GM18526 (cell line): ENCODE data around the gene TADA2A.

ENCODE experiments used
- POLR2A ChIP-seq: IDR thresholded peaks from 3 replicates; pipeline ENCODE4 v1.6.1; 2011; ENCODE audit not compliant: insufficient read length; ENCODE audit errors: extremely low read depth

The TADA2A gene

DNA sequence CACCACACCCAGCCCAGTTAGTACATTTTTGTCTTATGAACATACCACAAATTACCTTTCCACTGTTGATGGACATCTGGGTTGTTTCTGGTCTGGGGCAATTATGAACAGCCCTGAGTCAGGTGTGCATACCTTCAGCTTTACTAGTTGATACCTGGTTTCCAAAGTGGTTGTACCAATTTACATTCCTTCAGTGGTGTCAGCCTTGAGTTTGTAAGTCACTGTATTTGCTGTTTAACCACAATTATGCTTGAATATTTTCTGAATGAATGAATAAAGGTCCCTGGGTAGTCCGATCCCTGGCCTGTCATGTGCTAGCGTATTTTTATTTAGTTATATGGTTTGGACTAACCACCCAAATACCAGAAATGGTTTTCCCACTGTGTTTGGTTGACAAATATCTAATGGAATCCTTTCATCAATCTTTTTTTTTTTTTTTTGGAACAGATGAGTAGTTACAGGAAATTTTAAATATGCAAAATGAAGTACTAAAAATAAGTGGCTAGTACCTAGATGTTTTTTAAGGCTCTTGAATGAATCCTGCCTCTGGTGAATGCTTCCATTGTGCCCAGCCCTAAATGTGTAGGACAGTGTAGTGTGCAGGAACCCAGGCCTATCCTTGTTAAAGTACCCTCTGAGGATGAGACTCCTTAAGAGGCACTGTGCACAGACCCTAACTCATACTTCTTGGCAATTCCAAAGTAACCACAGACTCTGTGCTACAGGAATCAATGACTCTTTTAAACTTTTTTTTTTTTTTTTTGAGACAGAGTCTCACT is 86.8 kb downstream of the TADA2A start:
- TF ChIP-seq POLR2A: no peak

DNA sequence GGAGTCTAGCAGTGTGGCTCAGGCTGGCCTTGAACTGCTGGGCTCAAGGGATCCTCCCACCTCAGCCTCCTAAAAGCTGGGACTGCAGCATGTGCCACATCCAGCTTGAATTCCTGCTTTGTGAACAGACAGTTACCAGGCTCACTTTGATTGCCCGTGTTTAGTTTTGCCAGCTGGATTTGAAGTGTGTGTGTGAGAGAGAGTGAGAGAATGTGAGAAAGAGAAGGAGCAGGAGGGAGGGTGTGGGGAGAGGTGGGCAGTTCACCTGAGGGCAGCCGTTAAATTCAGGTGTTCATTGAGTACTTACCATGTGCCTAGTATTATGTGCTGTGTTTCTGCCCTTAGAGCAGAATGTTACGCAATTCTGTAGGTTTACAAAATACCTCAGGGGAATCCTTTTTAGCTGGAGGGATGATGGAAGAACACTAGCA is 87.7 kb downstream of the TADA2A start:
- TF ChIP-seq POLR2A: no peak

DNA sequence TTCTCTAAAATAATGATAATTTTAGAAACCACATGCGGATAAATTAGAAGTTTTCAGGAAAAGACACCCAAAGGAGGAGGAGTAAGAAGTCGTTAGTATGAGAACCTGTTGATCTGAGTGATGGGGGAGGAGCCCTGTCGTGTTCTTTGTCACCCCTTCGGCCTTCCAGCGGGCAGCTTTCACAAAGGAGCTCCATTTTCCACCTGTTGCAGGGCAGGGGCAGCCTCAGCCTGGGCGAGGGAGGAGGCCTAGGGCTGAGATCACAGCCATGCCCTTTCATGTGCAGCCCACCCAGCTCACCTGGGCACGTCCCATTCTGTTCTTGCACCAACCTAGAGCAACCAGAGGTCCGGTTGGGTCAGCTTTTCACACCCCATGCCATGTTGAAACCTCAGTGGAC is 88.3 kb downstream of the TADA2A start:
- TF ChIP-seq POLR2A: no peak

DNA sequence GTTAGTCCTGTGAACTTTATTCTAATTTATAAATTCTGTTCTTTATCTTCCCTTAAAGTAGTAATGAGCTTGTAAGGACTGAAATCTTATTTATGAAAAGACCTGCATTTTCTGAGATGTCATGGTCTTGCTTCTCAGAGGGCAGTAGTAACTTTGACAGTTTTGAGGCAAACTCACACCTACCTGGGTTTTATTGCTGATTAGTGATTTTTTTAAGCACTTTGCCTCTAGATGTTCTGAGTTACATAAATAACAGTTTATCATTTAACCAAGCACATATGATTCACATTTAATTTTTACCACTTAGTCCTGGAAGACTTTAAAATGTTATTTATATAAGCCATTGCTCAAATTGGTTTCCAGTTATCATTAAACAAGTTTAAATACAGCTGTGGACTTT is 93.7 kb downstream of the TADA2A start:
- no peak for TF ChIP-seq POLR2A

DNA sequence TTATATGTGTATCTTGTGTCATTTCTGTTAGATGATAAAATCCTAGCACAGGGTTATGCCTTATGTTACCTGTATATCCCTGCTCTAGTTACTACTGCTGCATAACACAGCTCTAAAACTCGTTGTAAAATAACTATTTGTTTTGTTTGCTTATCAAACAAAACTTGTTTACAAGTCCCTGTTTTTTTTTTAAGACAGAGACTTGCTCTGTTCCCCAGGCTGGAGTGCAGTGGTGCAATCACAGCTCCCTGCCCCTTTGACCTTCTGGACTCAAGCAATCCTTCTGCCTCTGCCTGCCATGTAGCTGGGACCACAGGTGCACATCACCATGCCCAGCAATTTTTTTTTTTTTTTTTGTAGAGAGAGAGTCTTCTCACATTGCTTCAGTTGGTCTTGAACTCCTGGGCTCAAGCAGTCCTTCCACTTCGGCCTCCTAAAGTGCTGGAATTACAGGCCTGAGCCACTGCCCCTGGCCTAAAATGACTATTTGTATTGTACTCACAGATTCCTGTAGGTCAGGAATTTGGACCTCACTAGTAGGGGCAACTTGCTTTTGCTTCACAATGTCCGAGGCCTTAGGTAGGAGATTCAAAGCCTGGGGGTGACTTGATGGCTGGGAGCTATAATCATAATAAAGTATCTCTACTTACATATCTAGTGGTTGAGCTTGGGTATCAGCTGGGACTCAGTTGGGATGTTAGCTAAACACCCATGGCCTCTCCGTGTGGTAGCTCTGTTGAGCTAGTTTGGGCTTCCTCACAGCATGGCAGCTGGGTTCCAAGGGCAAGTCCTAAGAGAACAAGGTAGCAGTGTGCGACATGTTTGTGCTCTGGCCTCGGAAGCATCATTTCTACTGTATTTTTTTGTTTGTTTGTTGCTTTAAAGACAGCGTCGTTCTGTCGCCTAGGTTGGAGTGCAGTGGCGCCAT is 95.6 kb downstream of the TADA2A start:
- TF ChIP-seq POLR2A: no peak

DNA sequence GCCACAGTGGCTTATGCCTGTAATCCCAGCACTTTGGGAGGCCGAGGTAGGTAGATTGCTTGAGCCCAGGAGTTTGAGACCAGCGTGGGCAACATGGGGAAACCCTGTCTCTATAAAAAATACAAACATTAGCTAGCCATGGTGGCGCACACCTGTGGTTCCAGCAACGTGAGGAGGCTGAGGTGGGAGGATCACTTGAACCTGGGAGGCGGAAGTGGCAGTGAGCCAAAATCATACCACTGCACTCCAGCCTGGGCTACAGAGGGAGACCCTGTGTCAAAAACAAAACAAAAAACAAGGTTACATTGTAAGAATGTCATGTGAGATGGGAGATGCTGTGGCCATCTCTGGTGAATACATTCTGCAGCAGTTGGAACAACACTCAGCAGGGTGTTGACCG is 96.5 kb downstream of the TADA2A start:
- no peak for TF ChIP-seq POLR2A

DNA sequence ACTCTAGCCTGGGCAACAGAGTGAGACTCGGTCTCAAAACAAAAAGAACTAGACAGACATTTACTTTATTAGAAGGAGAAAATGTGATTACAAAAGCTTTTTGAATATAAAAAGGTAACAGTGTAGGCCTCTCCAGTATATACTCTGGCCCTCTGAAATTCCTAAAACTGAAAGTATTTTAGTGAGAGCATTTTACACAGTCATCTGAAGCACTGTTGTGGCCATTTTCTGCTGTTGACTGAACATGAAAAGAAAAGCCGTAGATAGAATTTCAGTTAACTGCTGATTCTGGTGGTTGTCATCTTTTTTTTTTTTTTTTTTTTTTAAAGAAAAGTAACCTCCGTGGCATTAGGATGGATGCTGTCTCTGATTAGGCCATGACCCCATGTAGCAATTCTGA is 98.6 kb downstream of the TADA2A start:
- TF ChIP-seq POLR2A: no peak

DNA sequence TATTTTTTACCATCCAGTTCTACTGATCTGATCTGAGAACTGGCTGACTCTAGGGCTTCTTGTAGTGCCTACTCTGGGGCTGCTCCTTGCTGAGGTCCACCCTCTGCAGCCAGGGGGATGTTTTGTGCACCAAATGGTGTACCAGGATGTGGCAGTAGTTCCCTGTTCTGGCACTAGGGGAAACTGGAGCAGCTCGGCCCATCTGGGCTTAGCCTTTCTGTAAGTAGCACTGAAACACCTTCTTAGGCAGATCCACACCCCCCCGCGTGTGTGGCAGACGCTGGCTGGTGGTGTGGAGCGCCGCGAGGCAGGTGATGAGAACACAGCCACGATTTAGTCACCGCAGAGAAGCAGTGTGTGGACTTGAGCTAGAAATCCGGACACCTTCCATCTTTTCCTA is 100.0 kb downstream of the TADA2A start:
- no peak for TF ChIP-seq POLR2A

DNA sequence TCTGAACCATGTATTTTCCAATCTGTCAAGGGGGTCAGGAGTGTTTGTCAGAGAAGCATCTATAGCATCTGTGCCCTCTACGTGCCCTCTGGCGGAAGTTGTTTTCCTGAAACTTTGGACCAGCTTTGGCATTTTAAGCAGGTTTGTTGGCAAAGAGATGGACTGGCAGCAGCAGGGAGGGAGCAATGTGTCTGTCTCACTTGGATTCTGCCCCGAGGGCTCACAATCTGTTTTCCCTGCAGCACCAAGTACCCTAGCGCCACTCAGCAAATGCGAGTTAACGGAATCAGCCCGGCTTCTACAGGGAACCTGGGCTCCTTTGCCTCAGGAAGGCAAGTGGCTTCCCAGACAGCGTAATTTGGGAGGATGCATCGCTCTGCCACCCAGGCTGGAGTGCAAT is 100.4 kb downstream of the TADA2A start:
- TF ChIP-seq POLR2A: no peak

DNA sequence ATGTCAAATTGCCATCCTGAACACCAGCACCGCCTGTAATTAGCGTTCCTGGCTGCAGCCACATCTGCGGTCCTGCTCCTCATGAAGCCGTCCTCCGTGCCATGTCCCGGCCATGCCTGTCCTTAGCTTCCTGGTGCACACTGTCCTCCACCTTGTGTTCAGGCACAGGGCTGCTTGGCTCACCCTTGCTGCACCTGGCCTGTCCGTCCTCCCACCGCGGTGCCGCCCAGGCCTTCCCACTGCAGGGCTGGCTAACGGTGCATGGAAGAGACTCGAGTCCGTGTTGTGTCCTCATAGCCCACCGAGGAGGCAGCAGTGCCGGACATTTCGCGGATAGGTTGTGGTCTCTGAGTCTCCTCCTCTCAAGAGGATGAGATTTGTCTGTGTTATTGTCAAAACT is 103.4 kb downstream of the TADA2A start:
- TF ChIP-seq POLR2A: no peak

DNA sequence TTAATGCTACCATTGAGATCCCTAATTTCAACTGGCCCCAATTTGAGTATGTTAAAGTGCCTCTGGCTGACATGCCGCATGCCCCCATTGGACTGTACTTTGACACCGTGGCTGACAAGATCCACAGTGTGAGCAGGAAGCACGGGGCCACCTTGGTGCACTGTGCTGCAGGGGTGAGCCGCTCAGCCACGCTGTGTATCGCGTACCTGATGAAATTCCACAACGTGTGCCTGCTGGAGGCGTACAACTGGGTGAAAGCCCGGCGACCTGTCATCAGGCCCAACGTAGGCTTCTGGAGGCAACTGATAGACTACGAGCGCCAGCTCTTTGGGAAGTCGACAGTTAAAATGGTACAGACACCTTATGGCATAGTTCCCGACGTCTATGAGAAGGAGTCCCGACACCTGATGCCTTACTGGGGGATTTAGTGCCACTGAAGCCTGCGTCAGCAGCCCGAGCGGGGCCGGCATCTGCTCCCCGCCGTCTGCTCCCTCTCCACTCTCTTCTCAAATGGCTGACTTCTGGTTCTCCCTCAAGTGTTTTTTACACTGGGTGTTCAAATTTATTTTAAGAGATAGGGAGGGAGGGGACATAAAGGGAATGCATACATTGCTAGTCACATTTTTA is 105.9 kb downstream of the TADA2A start:
- TF ChIP-seq POLR2A: no peak

DNA sequence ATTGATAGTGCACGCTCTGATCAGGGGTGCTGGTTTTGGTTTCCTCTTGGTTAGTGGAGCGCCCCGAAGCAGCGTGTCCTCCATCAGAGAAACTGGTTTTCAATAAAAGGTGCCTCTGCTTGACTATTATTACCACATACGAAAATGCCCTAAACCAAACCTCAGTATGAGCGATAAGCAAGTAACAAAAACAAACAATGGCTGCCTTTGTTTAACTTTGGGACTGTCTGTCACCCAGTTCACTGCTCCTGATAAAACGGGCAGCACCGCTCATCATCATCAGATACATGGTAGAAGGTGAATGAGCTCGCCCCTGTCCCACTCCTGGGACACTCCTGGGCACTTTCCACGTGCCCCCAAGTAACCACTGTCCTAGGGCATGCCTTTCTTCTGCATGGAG is 107.0 kb downstream of the TADA2A start:
- no peak for TF ChIP-seq POLR2A

DNA sequence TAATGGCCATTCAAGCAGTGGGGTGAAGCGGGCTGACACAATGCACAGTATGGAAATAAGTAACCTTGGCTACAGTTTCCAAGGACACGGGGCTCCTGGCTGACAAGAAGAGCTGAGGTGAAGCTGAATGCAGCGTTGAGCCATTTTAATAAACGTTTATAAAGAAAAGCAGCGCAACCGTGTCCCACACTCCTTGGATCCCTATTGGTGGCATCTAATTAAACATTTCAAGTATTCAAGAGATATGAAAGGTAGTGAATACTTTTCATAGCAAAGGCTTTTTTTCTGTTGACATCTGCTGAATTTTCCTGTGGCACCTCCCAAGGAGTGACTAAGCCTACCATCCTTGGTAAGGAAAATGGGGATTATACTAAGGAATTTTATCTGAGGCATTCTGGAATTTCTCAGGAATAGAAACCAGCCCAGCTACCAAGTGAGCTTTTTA is 109.5 kb downstream of the TADA2A start:
- TF ChIP-seq POLR2A: no peak

DNA sequence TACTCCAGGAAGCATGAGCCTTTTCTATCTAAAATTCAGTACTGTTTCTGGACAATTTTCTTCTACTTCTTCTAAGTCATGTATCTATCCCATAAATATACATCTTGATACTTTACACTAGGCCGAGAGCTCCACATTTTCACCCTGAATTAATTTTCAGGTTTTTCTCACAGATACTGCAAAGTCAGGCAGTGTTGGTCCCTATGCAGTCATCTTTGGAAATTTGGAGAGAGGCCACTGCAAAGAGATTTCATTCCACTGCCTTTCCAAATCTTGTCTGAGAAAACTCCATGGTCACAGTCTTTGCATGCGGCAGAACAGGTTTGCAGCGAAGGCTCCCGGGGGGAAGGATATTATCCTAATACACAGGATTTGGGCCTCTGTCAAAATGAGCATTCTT is 111.2 kb downstream of the TADA2A start:
- TF ChIP-seq POLR2A: no peak

DNA sequence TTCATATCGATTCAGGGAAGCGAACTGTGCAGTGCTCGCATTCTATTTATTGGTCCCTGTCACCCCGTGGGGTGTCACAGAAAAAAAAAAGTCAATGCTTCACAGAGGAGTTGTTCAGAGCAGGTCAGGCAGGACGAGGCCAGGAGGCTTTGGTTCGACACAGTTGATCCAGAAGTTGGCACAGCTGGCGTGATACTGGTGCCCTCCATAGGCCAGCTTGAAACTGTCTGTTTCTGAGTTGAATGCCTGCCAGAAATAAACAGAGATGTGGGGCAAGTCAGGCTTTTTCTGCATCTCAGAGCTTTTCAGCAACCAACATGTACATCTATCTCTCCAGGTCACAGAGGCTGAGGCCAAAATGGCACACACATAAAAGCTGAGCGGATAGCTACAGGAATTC is 112.1 kb downstream of the TADA2A start:
- TF ChIP-seq POLR2A: no peak

DNA sequence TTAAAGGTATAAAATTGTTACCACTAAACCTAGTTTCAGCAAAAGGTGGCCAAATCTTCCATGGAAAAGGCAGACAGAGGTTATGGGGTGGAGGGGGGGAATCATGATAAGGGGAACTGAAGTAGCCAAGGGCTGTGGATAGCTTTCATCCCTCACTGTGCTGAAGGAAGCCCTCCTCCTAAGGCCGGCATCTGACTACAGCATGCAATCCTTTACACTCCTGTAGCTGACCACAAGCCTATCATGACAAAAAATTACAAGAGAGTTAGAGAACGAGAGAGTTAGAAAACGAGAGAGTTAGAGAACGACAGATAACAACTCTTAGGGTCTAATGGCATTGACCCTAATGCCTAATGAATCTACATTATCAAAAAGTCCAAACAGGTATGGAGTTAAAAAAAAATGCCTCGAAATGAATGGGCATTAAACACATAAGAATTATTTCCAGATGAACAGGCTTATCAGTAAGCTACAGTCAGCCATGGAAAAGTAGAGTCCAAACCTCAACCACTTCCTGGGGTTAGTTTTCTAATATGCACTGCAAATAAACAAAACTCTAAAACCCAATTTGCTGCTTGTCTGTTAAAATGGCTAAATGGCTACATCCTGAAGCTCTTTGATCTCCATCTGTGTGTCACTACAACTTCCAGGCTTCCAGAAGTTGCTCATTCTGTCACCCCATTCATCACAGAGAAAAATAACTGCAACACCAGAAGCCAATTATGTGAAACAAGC is 112.7 kb downstream of the TADA2A start:
- TF ChIP-seq POLR2A: no peak

DNA sequence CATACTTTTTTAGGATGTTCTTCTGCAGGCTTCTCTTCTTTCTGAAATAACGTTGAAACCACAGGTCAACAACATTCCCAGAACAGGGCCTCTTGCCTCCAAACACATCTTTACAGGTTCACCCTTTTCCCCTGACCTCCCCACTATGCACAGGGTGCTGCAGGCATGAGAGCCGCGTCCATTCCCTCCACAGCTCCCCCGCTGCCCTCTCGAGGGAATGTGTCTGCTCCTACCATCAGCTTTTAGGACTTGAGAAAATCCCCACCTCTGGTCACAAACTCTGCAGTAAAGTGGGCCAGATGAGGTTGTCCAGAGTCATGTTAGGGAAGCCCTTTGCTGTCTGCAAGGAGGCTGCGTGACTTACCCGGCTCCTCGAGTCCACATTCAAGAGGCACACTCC is 113.5 kb downstream of the TADA2A start:
- no peak for TF ChIP-seq POLR2A
